Measurements from ENCODE around the gene OR9Q1.
"Not testable (repeated sequence)": the region's sequence is repeated elsewhere in the genome, so short reads cannot be mapped to it uniquely, and the experiment has no call there.

Gene OR9Q1

GRCh38 chr11:58023435-58023931 lies at the start of gene OR9Q1:
Gene OR9Q1, plus strand, starts transcription at chr11:58023881. Its CDS starts 155,564 bp downstream, at chr11:58179445.
- no peak for DNase-seq (ENCODE audit: low spot score)

GRCh38 chr11:57974132-57974531 lies 49.5 kb upstream of the OR9Q1 start:
- no peak for DNase-seq (ENCODE audit: low spot score)

- DNase-seq (ENCODE audit: low spot score): no peak
Measured at GRCh38 chr11:57974848-57975601, 48.7 kb upstream of the OR9Q1 start.

GRCh38 chr11:57977709-57978108 lies 46.0 kb upstream of the OR9Q1 start:
- DNase-seq (ENCODE audit: low spot score): no peak

- no peak for DNase-seq (ENCODE audit: low spot score)
Measured at GRCh38 chr11:57978686-57979531, 44.8 kb upstream of the OR9Q1 start.

GRCh38 chr11:57979532-57980079 lies 44.1 kb upstream of the OR9Q1 start:
- DNase-seq (ENCODE audit: low spot score): no peak

- DNase-seq (ENCODE audit: low spot score): no peak
Measured at GRCh38 chr11:57980201-57980600, 43.5 kb upstream of the OR9Q1 start.

GRCh38 chr11:57981536-57981935 lies 42.1 kb upstream of the OR9Q1 start:
- no peak for DNase-seq (ENCODE audit: low spot score)

- DNase-seq (ENCODE audit: low spot score): no peak
Measured at GRCh38 chr11:57982776-57983175, 40.9 kb upstream of the OR9Q1 start.

GRCh38 chr11:57983191-57983590 lies 40.5 kb upstream of the OR9Q1 start:
- no peak for DNase-seq (ENCODE audit: low spot score)

- not testable (repeated sequence) for DNase-seq (ENCODE audit: low spot score)
Measured at GRCh38 chr11:57999523-57999922, 24.2 kb upstream of the OR9Q1 start.

- DNase-seq (ENCODE audit: low spot score): not testable (repeated sequence)
Measured at GRCh38 chr11:58000021-58000420, 23.7 kb upstream of the OR9Q1 start.

GRCh38 chr11:58000699-58001098 lies 23.0 kb upstream of the OR9Q1 start:
- DNase-seq (ENCODE audit: low spot score): no peak

- no peak for DNase-seq (ENCODE audit: low spot score)
Measured at GRCh38 chr11:58003036-58003435, 20.6 kb upstream of the OR9Q1 start.

- no peak for DNase-seq (ENCODE audit: low spot score)
Measured at GRCh38 chr11:58003591-58003990, 20.1 kb upstream of the OR9Q1 start.

GRCh38 chr11:58004664-58005063 lies 19.0 kb upstream of the OR9Q1 start:
- DNase-seq (ENCODE audit: low spot score): no peak

- no peak for DNase-seq (ENCODE audit: low spot score)
Measured at GRCh38 chr11:58006940-58007339, 16.7 kb upstream of the OR9Q1 start.

GRCh38 chr11:58011771-58012170 lies 11.9 kb upstream of the OR9Q1 start:
- no peak for DNase-seq (ENCODE audit: low spot score)

- no peak for DNase-seq (ENCODE audit: low spot score)
Measured at GRCh38 chr11:58024601-58025091, 965 bp downstream of the OR9Q1 start.

GRCh38 chr11:58027341-58027740 lies 3.7 kb downstream of the OR9Q1 start:
- no peak for DNase-seq (ENCODE audit: low spot score)

GRCh38 chr11:58028687-58029411 lies 5.2 kb downstream of the OR9Q1 start:
- no peak for DNase-seq (ENCODE audit: low spot score)

- DNase-seq (ENCODE audit: low spot score): no peak
Measured at GRCh38 chr11:58030653-58031052, 7.0 kb downstream of the OR9Q1 start, which contains the start of gene OR6Q1. Gene OR6Q1, plus strand, starts transcription at chr11:58030953. Its CDS starts 0 bp downstream, at chr11:58030953.
